GM10248 (cell line): ENCODE data around the gene GPR146.

Experiments
- CTCF ChIA-PET: fragments of 300-600 bp; sonication (Branson Sonifier 250); formaldehyde crosslinking; extraction: SDS; loops from one replicate; lab custom pipeline; 2021; ENCODE audit warnings: antibody characterized with exemption; lab: Yijun Ruan, JAX
- POLR2A ChIA-PET: fragments of 350-650 bp; sonication (Branson Sonifier 250); formaldehyde crosslinking; extraction: SDS; loops from one replicate; lab custom pipeline; 2020; ENCODE audit warnings: antibody characterized with exemption; lab: Yijun Ruan, JAX
- DNase-seq: peaks from one replicate; pipeline ENCODE4 v3.0.0; 2012; ENCODE audit errors: extremely low spot score
- TF ChIP-seq, protein P1 (sequence below): IDR thresholded peaks from 2 replicates; pipeline ENCODE4 v1.5.1; 2012; ENCODE audit warnings: mild to moderate bottlenecking, low read depth; ENCODE audit errors: extremely low read depth, missing control alignments, control extremely low read depth

GPR146 gene

DNA sequence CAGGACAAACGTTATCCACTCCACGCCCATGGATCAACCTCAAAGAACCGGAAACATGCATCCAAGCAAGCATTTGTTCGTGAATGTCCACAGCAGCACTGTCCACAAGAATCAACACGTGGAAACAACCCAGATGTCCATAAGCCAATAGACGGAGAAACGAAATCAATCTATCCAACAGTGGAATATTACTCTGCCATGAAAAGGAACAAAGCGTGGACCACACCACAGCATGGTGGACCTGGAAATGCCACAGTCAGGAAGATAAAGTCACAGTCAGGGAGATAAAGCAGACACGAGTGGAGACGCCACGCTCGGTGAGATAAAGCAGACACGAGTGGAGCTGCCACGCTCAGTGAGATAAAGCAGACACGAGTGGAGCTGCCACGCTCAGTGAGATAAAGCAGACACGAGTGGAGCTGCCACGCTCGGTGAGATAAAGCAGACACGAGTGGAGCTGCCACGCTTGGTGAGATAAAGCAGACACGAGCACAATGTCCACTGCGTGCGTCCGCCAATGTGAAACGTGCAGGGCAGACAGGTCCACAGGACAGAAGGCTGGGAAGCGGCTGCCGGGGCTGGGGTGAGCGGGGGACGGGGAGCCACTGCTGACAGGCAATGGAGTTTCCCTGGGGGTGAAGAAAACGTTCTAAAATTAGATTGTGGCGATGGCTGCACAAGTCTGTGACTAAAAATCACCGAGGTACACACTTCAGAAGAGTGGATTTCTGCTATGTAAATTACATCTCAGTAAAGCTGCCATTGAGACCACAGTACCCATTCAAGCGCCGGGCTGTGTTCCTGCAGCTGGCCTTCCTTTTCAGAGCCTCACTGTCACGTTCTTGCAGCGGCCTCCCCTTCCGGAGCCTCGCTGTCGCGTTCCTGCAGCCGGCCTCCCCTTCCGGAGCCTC is 54.2 kb downstream of the GPR146 start:
- TF ChIP-seq, protein P1, sequence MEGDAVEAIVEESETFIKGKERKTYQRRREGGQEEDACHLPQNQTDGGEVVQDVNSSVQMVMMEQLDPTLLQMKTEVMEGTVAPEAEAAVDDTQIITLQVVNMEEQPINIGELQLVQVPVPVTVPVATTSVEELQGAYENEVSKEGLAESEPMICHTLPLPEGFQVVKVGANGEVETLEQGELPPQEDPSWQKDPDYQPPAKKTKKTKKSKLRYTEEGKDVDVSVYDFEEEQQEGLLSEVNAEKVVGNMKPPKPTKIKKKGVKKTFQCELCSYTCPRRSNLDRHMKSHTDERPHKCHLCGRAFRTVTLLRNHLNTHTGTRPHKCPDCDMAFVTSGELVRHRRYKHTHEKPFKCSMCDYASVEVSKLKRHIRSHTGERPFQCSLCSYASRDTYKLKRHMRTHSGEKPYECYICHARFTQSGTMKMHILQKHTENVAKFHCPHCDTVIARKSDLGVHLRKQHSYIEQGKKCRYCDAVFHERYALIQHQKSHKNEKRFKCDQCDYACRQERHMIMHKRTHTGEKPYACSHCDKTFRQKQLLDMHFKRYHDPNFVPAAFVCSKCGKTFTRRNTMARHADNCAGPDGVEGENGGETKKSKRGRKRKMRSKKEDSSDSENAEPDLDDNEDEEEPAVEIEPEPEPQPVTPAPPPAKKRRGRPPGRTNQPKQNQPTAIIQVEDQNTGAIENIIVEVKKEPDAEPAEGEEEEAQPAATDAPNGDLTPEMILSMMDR, result no peak
- ChIA-PET POLR2A (no interaction called here), CTCF (interaction anchor here (0.8 to 9.4 kb wide), 5 partner anchors 11 to 189 kb away, joined by 3 to 73 read pairs (median 10); partner anchors contain the start of gene GPER1)
- DNase-seq, result no peak

DNA sequence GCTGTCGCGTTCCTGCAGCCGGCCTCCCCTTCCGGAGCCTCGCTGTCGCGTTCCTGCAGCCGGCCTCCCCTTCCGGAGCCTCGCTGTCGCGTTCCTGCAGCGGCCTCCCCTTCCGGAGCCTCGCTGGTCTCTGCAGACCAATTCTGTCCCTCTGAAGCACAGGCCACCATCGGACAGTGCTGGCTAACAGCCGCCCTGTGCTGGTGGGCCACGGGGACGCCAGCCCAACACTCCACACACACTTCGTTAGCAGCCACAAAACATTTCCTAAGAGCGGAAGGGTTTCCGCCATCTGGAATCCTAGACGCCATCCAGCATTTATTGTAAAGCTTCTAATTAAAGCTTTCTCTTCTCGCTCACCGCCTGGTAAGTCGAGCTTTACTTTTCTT is 54.8 kb downstream of the GPR146 start:
- CTCF ChIA-PET, result interaction anchor here (0.8 to 9.4 kb wide), 6 partner anchors 12 to 190 kb away, joined by 3 to 73 read pairs (median 6); partner anchors contain the start of gene GPER1

DNA sequence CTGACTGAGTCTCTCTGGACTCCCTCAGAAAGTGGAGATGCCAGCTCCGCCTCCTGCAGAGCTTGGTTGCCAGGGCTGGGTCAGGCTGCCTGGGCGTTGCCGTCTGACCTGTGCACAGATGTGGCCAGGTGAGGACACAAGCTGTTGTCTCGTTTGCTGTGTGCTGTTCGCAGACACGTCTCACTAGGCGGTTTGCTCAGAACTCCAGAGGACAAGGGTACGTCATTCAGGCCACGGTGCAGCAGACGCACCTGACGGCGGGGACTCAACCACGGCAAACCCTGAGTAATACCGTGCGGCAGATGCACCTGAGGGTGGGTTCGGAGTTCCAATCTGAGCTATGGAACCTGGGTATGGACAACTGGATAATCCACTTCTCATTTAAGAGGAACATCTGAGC is 55.3 kb downstream of the GPR146 start:
- TF ChIP-seq, protein P1, result no peak
- DNase-seq, result no peak
- POLR2A ChIA-PET, result no interaction called here
- CTCF ChIA-PET, result interaction anchor here (0.6 to 9.4 kb wide), 7 partner anchors 12 to 191 kb away, joined by 3 to 73 read pairs (median 3); partner anchors contain the start of gene GPER1

More for the DNA sequence above, 54.8 kb downstream of the GPR146 start:
- no peak for DNase-seq
- POLR2A ChIA-PET, result no interaction called here
- TF ChIP-seq, protein P1, result no peak

DNA sequence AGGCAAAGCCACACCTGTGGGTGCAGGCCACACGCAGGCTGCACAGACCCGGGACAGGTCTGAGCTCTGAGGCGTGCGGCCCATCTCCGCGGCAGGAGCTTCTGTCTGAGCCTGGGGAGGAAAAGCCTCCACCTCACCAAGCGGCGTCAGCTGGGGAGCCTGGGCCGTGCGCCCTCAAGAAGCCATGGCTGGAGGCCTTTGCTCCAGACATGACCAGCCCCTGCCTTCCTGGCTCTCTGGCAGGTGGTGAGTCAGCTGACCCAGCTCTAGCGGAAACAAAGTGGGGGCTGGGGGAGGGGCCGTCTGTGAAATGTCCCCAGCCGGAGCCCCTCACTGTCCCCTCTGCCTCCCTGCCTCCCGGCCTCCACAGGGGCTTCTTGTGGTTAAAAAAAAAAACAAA is 56.0 kb downstream of the GPR146 start:
- POLR2A ChIA-PET, result no interaction called here
- CTCF ChIA-PET, result interaction anchor here (0.6 to 9.4 kb wide), 4 partner anchors 13 to 107 kb away, joined by 3 to 73 read pairs (median 12); partner anchors contain the start of gene GPER1
- DNase-seq, result no peak
- TF ChIP-seq, protein P1, result no peak

DNA sequence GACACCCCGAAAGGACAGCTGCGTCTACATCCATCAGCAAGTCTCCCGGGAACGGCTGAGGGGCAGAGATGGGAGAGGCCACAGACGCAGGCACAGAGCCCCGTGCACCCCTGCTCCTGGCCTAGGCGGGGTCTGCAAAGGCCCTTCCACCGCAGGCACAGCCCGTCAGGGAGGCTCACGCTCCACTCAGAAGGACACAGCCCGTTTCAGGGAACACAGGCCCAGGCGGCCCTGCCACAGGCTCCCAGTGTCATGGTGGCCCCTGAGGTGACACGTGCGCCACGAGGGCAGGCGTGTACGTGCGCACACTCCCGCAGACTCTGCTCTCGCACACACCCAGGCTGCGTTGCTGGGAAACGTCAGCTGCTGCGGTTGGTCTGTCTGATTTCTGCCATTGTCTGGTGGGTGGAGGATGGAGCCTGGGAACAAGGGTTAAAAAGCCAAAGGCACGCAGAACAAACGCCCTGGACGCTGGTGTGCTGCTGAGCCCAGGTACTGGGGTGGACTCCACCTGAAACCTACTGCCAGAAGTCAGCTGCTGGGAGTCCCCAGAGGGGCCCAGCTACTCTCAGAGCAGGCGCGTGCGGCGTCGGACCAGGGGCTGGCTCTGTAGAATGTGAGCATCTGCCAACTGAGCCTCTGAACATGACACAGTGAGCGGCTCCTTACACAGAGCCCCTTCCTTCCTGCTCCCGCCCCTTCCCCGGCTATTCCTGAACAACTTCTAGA is 56.7 kb downstream of the GPR146 start:
- POLR2A ChIA-PET, result no interaction called here

More for the DNA sequence above, 56.7 kb downstream of the GPR146 start:
- CTCF ChIA-PET, result interaction anchor here (1.3 to 9.4 kb wide), 5 partner anchors 14 to 108 kb away, joined by 3 to 73 read pairs (median 12); partner anchors contain the start of gene GPER1
- no peak for DNase-seq
- TF ChIP-seq, protein P1, result no peak
